GM23338 (cell line): Measurements from ENCODE around the gene SLC2A5. TPM values are rescaled to one million over a fixed set of nuclear protein-coding genes. Genes with fewer than 3 reads are reported as not detected.

Source experiments
- ATAC-seq: fragments of 200-7000 bp; cut with Tn5 transposase; 3 replicates; pipeline ENCODE4 v1.9.1; 2020
- DNase-seq: peaks from one replicate; pipeline ENCODE4 v3.0.0-alpha.2; 2015; ENCODE audit warnings: low spot score
- H2AFZ ChIP-seq: fragments of 200-600 bp; sonication (generic); 2 replicates; pipeline ENCODE4 v1.8.0; 2016; ENCODE audit warnings: antibody characterized with exemption, mild to moderate bottlenecking, moderate library complexity
- H3F3A ChIP-seq: fragments of 200-600 bp; sonication (generic); replicated peaks from 2 replicates; pipeline ENCODE4 v1.8.0; 2017; ENCODE audit warnings: antibody characterized with exemption, mixed run types, low read depth
- H3K27ac ChIP-seq: fragments of 200-600 bp; sonication (generic); 2 replicates; pipeline ENCODE4 v1.6.1; 2016; ENCODE audit warnings: low read depth
- H3K27me3 ChIP-seq: fragments of 200-600 bp; sonication (generic); 2 replicates; pipeline ENCODE4 v1.8.0; 2016; ENCODE audit warnings: mild to moderate bottlenecking, mixed run types, moderate library complexity; ENCODE audit not compliant: insufficient read depth
- H3K36me3 ChIP-seq: fragments of 200-600 bp; sonication (generic); 2 replicates; pipeline ENCODE4 v1.8.0; 2016; ENCODE audit warnings: mild to moderate bottlenecking; ENCODE audit not compliant: insufficient read depth
- H3K4me1 ChIP-seq: fragments of 200-600 bp; sonication (generic); 2 replicates; pipeline ENCODE4 v1.8.0; 2016; ENCODE audit warnings: mild to moderate bottlenecking, moderate library complexity; ENCODE audit not compliant: insufficient read depth
- H3K4me2 ChIP-seq: fragments of 200-600 bp; sonication (generic); 2 replicates; pipeline ENCODE4 v1.7.1; 2017; ENCODE audit warnings: mixed run types
- H3K4me3 ChIP-seq: fragments of 200-600 bp; sonication (generic); 2 replicates; pipeline ENCODE4 v1.6.1; 2016; ENCODE audit warnings: mixed run types
- H3K79me2 ChIP-seq: fragments of 200-600 bp; sonication (generic); replicated peaks from 2 replicates; pipeline ENCODE4 v1.8.0; 2017; ENCODE audit warnings: mild to moderate bottlenecking; ENCODE audit not compliant: insufficient read depth
- H3K9me2 ChIP-seq: fragments of 200-600 bp; sonication (generic); 2 replicates; pipeline ENCODE4 v1.8.0; 2017; ENCODE audit not compliant: insufficient read depth
- H4K20me1 ChIP-seq: fragments of 200-600 bp; sonication (generic); replicated peaks from 2 replicates; pipeline ENCODE4 v1.8.0; 2017; ENCODE audit warnings: mild to moderate bottlenecking; ENCODE audit not compliant: insufficient read depth
- H3K27ac Mint-ChIP-seq: 2 replicates; pipeline ENCODE4 v1.8.0; 2020; ENCODE audit warnings: inconsistent platforms, mild to moderate bottlenecking, moderate library complexity, mixed read lengths
- H3K27me3 Mint-ChIP-seq: 3 replicates; pipeline ENCODE4 v1.8.0; 2022; ENCODE audit warnings: low read depth, mild to moderate bottlenecking, moderate library complexity, mixed read lengths, inconsistent platforms; ENCODE audit not compliant: insufficient read depth, poor library complexity
- H3K36me3 Mint-ChIP-seq: 3 replicates; pipeline ENCODE4 v1.8.0; 2021; ENCODE audit warnings: low read depth, mild to moderate bottlenecking, inconsistent platforms, moderate library complexity, mixed read lengths
- H3K4me1 Mint-ChIP-seq: 3 replicates; pipeline ENCODE4 v1.8.0; 2020; ENCODE audit warnings: mild to moderate bottlenecking, inconsistent platforms, mixed read lengths
- H3K4me3 Mint-ChIP-seq: 3 replicates; pipeline ENCODE4 v1.8.0; 2021; ENCODE audit warnings: moderate library complexity, mild to moderate bottlenecking, inconsistent platforms, mixed read lengths
- H3K9me3 Mint-ChIP-seq: 3 replicates; pipeline ENCODE4 v1.8.0; 2020; ENCODE audit warnings: moderate library complexity, mild to moderate bottlenecking, inconsistent platforms, mixed read lengths
- CREB1 ChIP-seq: fragments of 250-450 bp; sonication (Bioruptor Pico); IDR thresholded peaks from 2 replicates; pipeline ENCODE4 v1.5.0; 2020; ENCODE audit warnings: low read depth, mild to moderate bottlenecking, moderate library complexity
- CTCF ChIP-seq, 2 experiments: fragments of 200-600 bp in 1 of 2; sonication (generic) in 1 of 2; conservative IDR thresholded peaks; 2 replicates each; pipeline versions ENCODE4 v1.5.1 to v1.6.1; 2016 to 2017; ENCODE audit warnings: antibody characterized with exemption in 2 of 2, low read depth in 2 of 2, mild to moderate bottlenecking in 2 of 2, moderate library complexity in 1 of 2
- ETS1 ChIP-seq: IDR thresholded peaks from 2 replicates; pipeline ENCODE4 v1.6.1; 2016; ENCODE audit warnings: antibody characterized with exemption
- EZH2 ChIP-seq: fragments of 200-600 bp; sonication (generic); IDR thresholded peaks from one replicate; pipeline ENCODE4 v1.8.0; 2017; ENCODE audit warnings: antibody characterized with exemption, mild to moderate bottlenecking, low read depth; ENCODE audit not compliant: unreplicated experiment
- EZH2phosphoT487 ChIP-seq: fragments of 200-600 bp; sonication (generic); IDR thresholded peaks from one replicate; pipeline ENCODE4 v1.8.1; 2018; ENCODE audit warnings: antibody characterized with exemption; ENCODE audit not compliant: unreplicated experiment
- POLR2AphosphoS5 ChIP-seq: IDR thresholded peaks from 2 replicates; pipeline ENCODE4 v1.6.1; 2016; ENCODE audit warnings: antibody characterized with exemption, low read depth
- REST ChIP-seq: IDR thresholded peaks from one replicate; pipeline ENCODE4 v1.6.1; 2018; ENCODE audit warnings: antibody characterized with exemption; ENCODE audit not compliant: unreplicated experiment
- STAT1 ChIP-seq: IDR thresholded peaks from one replicate; pipeline ENCODE4 v1.6.1; 2016; ENCODE audit warnings: antibody characterized with exemption; ENCODE audit not compliant: unreplicated experiment
- ZNF114 ChIP-seq: fragments of 250-450 bp; sonication (Bioruptor Pico); IDR thresholded peaks from 2 replicates; pipeline ENCODE4 v1.5.0; 2020; ENCODE audit warnings: mild to moderate bottlenecking, moderate library complexity
- ZNF331 ChIP-seq: fragments of 250-450 bp; sonication (Bioruptor Pico); IDR thresholded peaks from 2 replicates; pipeline ENCODE4 v1.5.0; 2020; ENCODE audit warnings: low read depth, mild to moderate bottlenecking, moderate library complexity
- ZNF462 ChIP-seq: fragments of 250-450 bp; sonication (Bioruptor Pico); IDR thresholded peaks from 2 replicates; pipeline ENCODE4 v1.5.0; 2020; ENCODE audit warnings: mild to moderate bottlenecking, moderate library complexity
- polyA plus RNA-seq: library from polyadenylated mRNA; unstranded; fragments of >200 nt; fragmentation: Nextera tagmentation; extraction: Ambion mirVana; gene quantifications from 2 replicates; pipeline ENCODE4 v1.2.1, GENCODE V29; 2016
- total RNA-seq: library from RNA; depleted of rRNA; stranded (reverse); fragments of >200 nt; shearing (Covaris generic); gene quantifications from 2 replicates; pipeline ENCODE4 v1.2.3, GENCODE V29; 2014

The SLC2A5 gene
- total and polyA plus RNA-seq, 2 experiments from 2014 or later: 0.03 TPM; not detected in 1

- TF ChIP-seq ZNF114 (no peak), EZH2phosphoT487 (no peak), POLR2AphosphoS5 (no peak), CREB1 (no peak), REST (no peak), STAT1 (no peak), EZH2 (no peak), ETS1 (no peak), ZNF331 (CRISPR knock-in tag) (no peak)
Observed at GRCh38 chr1:9070486-9070885, 1.1 kb upstream of the SLC2A5 start (continued).

- DNase-seq: no peak
- no peaks in the 10 kb centered on the region for H3F3A ChIP-seq
- ATAC-seq: no peak
- Mint-ChIP-seq H3K36me3 (no peaks in the 10 kb centered on the region), H3K27ac (no peak overlapping the region), H3K27me3 (peaks cover 8% of the 10 kb centered on the region), H3K9me3 (no peaks in the 10 kb centered on the region), H3K4me3 (no peak overlapping the region), H3K4me1 (peaks cover 18% of the 10 kb centered on the region)
- H2AFZ ChIP-seq: peak overlapping the region; percentile 93
- no peak overlapping the region for H3K4me2 ChIP-seq
- H3K27ac ChIP-seq: no peak overlapping the region
- no peaks in the 10 kb centered on the region for H3K9me2 ChIP-seq
- no peaks in the 10 kb centered on the region for H3K36me3 ChIP-seq
- no peaks in the 10 kb centered on the region for H3K4me1 ChIP-seq
- H3K4me3 ChIP-seq: no peak overlapping the region
- no peaks in the 10 kb centered on the region for H3K27me3 ChIP-seq
- H4K20me1 ChIP-seq: no peaks in the 10 kb centered on the region
- no peaks in the 10 kb centered on the region for H3K79me2 ChIP-seq
- no peak for TF ChIP-seq STAT1
- no peak for TF ChIP-seq ZNF462 (CRISPR knock-in tag)
- TF ChIP-seq ZNF114: no peak
- TF ChIP-seq CTCF (conservative IDR thresholded peaks at IDR 0.05; ENCODE audit: low read depth in 2 of 2): no peak
Observed at GRCh38 chr1:9068981-9069325, 482 bp downstream of the SLC2A5 start.
